ENCODE measurements around the gene CD80. TPM values are rescaled to one million over a fixed set of nuclear protein-coding genes. Genes with fewer than 3 reads are reported as not detected.
A peak's percentile ranks its signal among the peaks of the same experiment; 100 is the strongest.

Gene CD80
- total and polyA plus RNA-seq, 9 of the 15 experiments (the other 6 are each of a cell fraction or from before 2014, with no cell fraction given), result 3.0 to 8.2 (median 5.7) TPM

- ChIA-PET CTCF (ENCODE audit: low intra/inter-chr PET ratio) (interaction anchor here (0.5 kb wide), 1 partner anchor 100 kb away, joined by 3 read pairs; no protein-coding TSS in a partner anchor), POLR2A (interaction anchor here (0.8 kb wide), 1 partner anchor 41 kb away, joined by 3 read pairs; no protein-coding TSS in a partner anchor)
- Histone ChIP-seq H3K4me3 (peak overlapping the region; percentile 4; the same call in 1 of the 2 replicates), H3K27ac (ENCODE audit: extremely low read depth, low read depth, low read length) (peak overlapping the region; percentile 55), H4K20me1 (replicated peaks; ENCODE audit: control insufficient read depth, insufficient read depth, low read length) (no peaks in the 10 kb centered on the region), H3K9me1 (ENCODE audit: control insufficient read depth, insufficient read depth, low read length) (no peaks in the 10 kb centered on the region), H2AFZ (ENCODE audit: low read depth, low read length) (peak overlapping the region; percentile 73), H3K27me3 (ENCODE audit: control insufficient read depth in 2 of 2, insufficient read depth in 2 of 2, low read length in 2 of 2) (no peaks in the 10 kb centered on the region), H3K9me3 (replicated peaks; ENCODE audit: control insufficient read depth, insufficient read depth, low read depth, low read length) (no peaks in the 10 kb centered on the region), H3K9ac (ENCODE audit: insufficient read depth in 1 of 2, low read depth in 2 of 2, low read length in 2 of 2) (peak overlapping the region in 1 of 2 experiments; percentile 25; a peak in 1 of 4 replicates), H3K4me2 (ENCODE audit: insufficient read depth, low read length) (peak overlapping the region; percentile 48), H3K79me2 (ENCODE audit: control insufficient read depth, insufficient read depth, low read length) (peaks cover 8% of the 10 kb centered on the region; the same call in 1 of the 3 replicates), H3K4me1 (replicated peaks in 1 of 2; ENCODE audit: control insufficient read depth in 2 of 2, insufficient read depth in 2 of 2, low read length in 2 of 2) (peaks cover 0 to 12% of the 10 kb centered on the region in 2 experiments; a peak in 3 of 5 replicates), H3K36me3 (ENCODE audit: control insufficient read depth, insufficient read depth, low read length) (no peaks in the 10 kb centered on the region)
- DNase-seq (ENCODE audit: extremely low read depth in 1 of 4, low spot score in 3 of 4) (peak; percentile 8 to 75 (median 28)), FAIRE-seq (peak; percentile 82), ATAC-seq (peak; percentile 22)
- in situ Hi-C loops (cut with MboI), result no loop called here
- BruUV-seq (replicated peaks), result no TSS peak
- 2% methylated on average over 3 of the region's 3 CpGs for WGBS (ENCODE audit: insufficient coverage, low coverage, missing lambda C conversion rate)
- intact Hi-C loops (cut with micrococcal nuclease), result loop anchor here (2.0 to 5.0 kb wide), 3 partner anchors 33 to 119 kb away; partner anchors contain the start of genes COX17 and TIMMDC1
- peak; percentile 16 for TF ChIP-seq CEBPB (tag; IDR thresholded peaks at IDR 0.05)
- TF ChIP-seq SMARCE1 (IDR thresholded peaks at IDR 0.05), result no peak
- TF ChIP-seq ZNF766 (CRISPR knock-in tag; conservative IDR thresholded peaks at IDR 0.05), result peak; percentile 93
- TF ChIP-seq PYGO2 (tag; IDR thresholded peaks at IDR 0.05), result no peak
- peak; percentile 37; the same call in 1 of the 2 replicates for TF ChIP-seq ESRRA (IDR thresholded peaks at IDR 0.05; ENCODE audit: borderline replicate concordance, low read depth)
- TF ChIP-seq NKRF (IDR thresholded peaks at IDR 0.05; ENCODE audit: borderline replicate concordance), result no peak
- no peak for TF ChIP-seq NR2C2 (CRISPR knock-in tag; IDR thresholded peaks at IDR 0.05)
- TF ChIP-seq NR2C2 (tag; IDR thresholded peaks at IDR 0.05), result peak; percentile 57; the same call in 1 of the 2 replicates
- TF ChIP-seq E2F8 (IDR thresholded peaks at IDR 0.05; ENCODE audit: low read depth, partially characterized antibody), result no peak
- TF ChIP-seq EP300 (IDR thresholded peaks at IDR 0.05; ENCODE audit: low read length), result peak; percentile 11; the same call in 1 of the 2 replicates
- TF ChIP-seq PHF8 (IDR thresholded peaks at IDR 0.05; ENCODE audit: borderline replicate concordance, low read length), result no peak
- peak; percentile 12 for TF ChIP-seq MEIS2 (IDR thresholded peaks at IDR 0.05; ENCODE audit: partially characterized antibody)
Measured at GRCh38 chr3:119557877-119558269, 1.5 kb downstream of the CD80 start.

Measured in K562 (cell line).